K562 (cell line): ENCODE data around the gene DCUN1D4. TPM values are rescaled to one million over a fixed set of nuclear protein-coding genes. Genes with fewer than 3 reads are reported as not detected.

Source experiments
- ATF2 ChIP-seq: sonication (generic); formaldehyde crosslinking; IDR thresholded peaks from 2 replicates; pipeline ENCODE4 v1.8.1; 2022; ENCODE audit warnings: missing genetic modification reagents
- BHLHE40 ChIP-seq: IDR thresholded peaks from 2 replicates; pipeline ENCODE4 v1.6.1; 2011; ENCODE audit warnings: low read length, improper control_type of control experiment
- BRF1 ChIP-seq: IDR thresholded peaks from 3 replicates; pipeline ENCODE4 v1.6.1; 2011; ENCODE audit warnings: borderline replicate concordance, mild to moderate bottlenecking; ENCODE audit not compliant: insufficient read length; ENCODE audit errors: extremely low read depth
- CTBP1 ChIP-seq: fragments of 450-650 bp; IDR thresholded peaks from 2 replicates; pipeline ENCODE4 v1.6.1; 2016; ENCODE audit warnings: borderline replicate concordance
- DACH1 ChIP-seq: fragments of 450-650 bp; IDR thresholded peaks from 2 replicates; pipeline ENCODE4 v1.6.1; 2018; ENCODE audit not compliant: partially characterized antibody
- EGR1 ChIP-seq: fragments of 450-650 bp; conservative IDR thresholded peaks from 2 replicates; pipeline ENCODE4 v1.6.1; 2017; ENCODE audit warnings: mild to moderate bottlenecking
- ELK3 ChIP-seq: fragments of 450-650 bp; formaldehyde crosslinking; IDR thresholded peaks from 2 replicates; pipeline ENCODE4 v1.4.0; 2020; ENCODE audit warnings: mild to moderate bottlenecking
- FOXK2 ChIP-seq, 2 experiments: fragments of 450-650 bp; IDR thresholded peaks in 1 of 2; conservative IDR thresholded peaks in 1 of 2; 2 replicates each; pipeline ENCODE4 v1.6.1; 2016; ENCODE audit warnings: low read depth in 2 of 2, mild to moderate bottlenecking in 1 of 2
- HDAC8 ChIP-seq: fragments of 450-650 bp; IDR thresholded peaks from 2 replicates; pipeline ENCODE4 v1.6.1; 2016; ENCODE audit warnings: mild to moderate bottlenecking, missing genetic modification characterization, moderate library complexity, missing compliant biosample characterization
- HSF4 ChIP-seq: fragments of 250-450 bp; sonication (Bioruptor Pico); IDR thresholded peaks from 2 replicates; pipeline ENCODE4 v2.1.2; 2022; ENCODE audit warnings: mild to moderate bottlenecking, moderate library complexity, borderline replicate concordance
- KAT2B ChIP-seq: IDR thresholded peaks from one replicate; pipeline ENCODE4 v1.6.1; 2012; ENCODE audit warnings: low read depth, mild to moderate bottlenecking, control low read depth, inconsistent platforms, low read length, moderate library complexity
- KDM1A ChIP-seq, 2 experiments: fragments of 450-650 bp; IDR thresholded peaks; 2 replicates each; pipeline ENCODE4 v1.6.1; 2016; ENCODE audit warnings: mild to moderate bottlenecking in 2 of 2
- KLF6 ChIP-seq: fragments of 250-450 bp; sonication (Bioruptor Pico); IDR thresholded peaks from 2 replicates; pipeline ENCODE4 v1.4.0; 2020; ENCODE audit warnings: mild to moderate bottlenecking, moderate library complexity, borderline replicate concordance
- L3MBTL2 ChIP-seq: fragments of 450-650 bp; IDR thresholded peaks from 2 replicates; pipeline ENCODE4 v1.6.1; 2016; ENCODE audit warnings: mild to moderate bottlenecking, moderate library complexity
- MYNN ChIP-seq, 2 experiments: sonication (generic); formaldehyde crosslinking in 1 of 2; IDR thresholded peaks; 2 replicates each; pipeline versions ENCODE4 v1.5.0 to v1.6.1; 2016 to 2020; ENCODE audit warnings: antibody characterized with exemption in 1 of 2, missing genetic modification reagents in 1 of 2
- NCOA6 ChIP-seq: fragments of 450-650 bp; IDR thresholded peaks from 2 replicates; pipeline ENCODE4 v1.6.1; 2017; ENCODE audit warnings: mild to moderate bottlenecking
- POLR3G ChIP-seq: IDR thresholded peaks from 2 replicates; pipeline ENCODE4 v1.6.1; 2011; ENCODE audit not compliant: insufficient read length, insufficient replicate concordance; ENCODE audit errors: extremely low read depth
- RB1 ChIP-seq: fragments of 450-650 bp; IDR thresholded peaks from 2 replicates; pipeline ENCODE4 v1.6.1; 2017; ENCODE audit warnings: low read depth, mild to moderate bottlenecking
- SRSF1 ChIP-seq: fragments of 200-400 bp; formaldehyde crosslinking; IDR thresholded peaks from 2 replicates; pipeline ENCODE4 v1.6.1; 2017; ENCODE audit warnings: mild to moderate bottlenecking, low read depth, low read length, moderate library complexity
- ZNF253 ChIP-seq: fragments of 250-450 bp; sonication (Bioruptor Pico); conservative IDR thresholded peaks from 2 replicates; pipeline ENCODE4 v1.6.1; 2021; ENCODE audit warnings: mild to moderate bottlenecking
- ZSCAN32 ChIP-seq: fragments of 450-650 bp; formaldehyde crosslinking; IDR thresholded peaks from 2 replicates; pipeline ENCODE4 v1.4.0; 2020; ENCODE audit warnings: mild to moderate bottlenecking, moderate library complexity
- polyA plus RNA-seq, 8 experiments: library from polyadenylated mRNA; depleted of rRNA in 4 of 8; stranded (reverse) in 5 of 8; unstranded in 3 of 8; fragments of >200 nt; fragmentation: Nextera tagmentation in 2 of 8; fragmentation: Illumina TruSeq in 1 of 8; extraction: Ambion mirVana in 2 of 8; extraction: Trizol in 1 of 8; gene quantifications; 2 replicates each; pipeline versions ENCODE4 v1.2.1 to v1.2.3, GENCODE V29; 2011 to 2014; ENCODE audit warnings: inconsistent platforms in 1 of 8, missing spikeins in 1 of 8
- total RNA-seq, 7 experiments: library from RNA; depleted of rRNA in 6 of 7; stranded (reverse); fragments of >200 nt in 6 of 7; fragmentation: Illumina TruSeq in 2 of 7; extraction: Trizol in 2 of 7; gene quantifications; 2 replicates each; pipeline versions ENCODE4 v1.2.1 to v1.2.3, GENCODE V29; 2011 to 2021; ENCODE audit warnings: low replicate concordance in 1 of 7
- TF ChIP-seq, protein P1 (sequence below): fragments of 450-650 bp; IDR thresholded peaks from 2 replicates; pipeline ENCODE4 v1.6.1; 2016; ENCODE audit warnings: mild to moderate bottlenecking
- TF ChIP-seq, protein P2 (sequence below), 2 experiments: fragments of 200-800 bp in 1 of 2; sonication (Bioruptor generic) in 1 of 2; sonication (generic) in 1 of 2; formaldehyde crosslinking in 1 of 2; IDR thresholded peaks in 1 of 2; conservative IDR thresholded peaks in 1 of 2; 2 replicates each; pipeline versions ENCODE4 v1.5.0 to v1.6.1; 2016 to 2020; ENCODE audit warnings: missing compliant biosample characterization in 1 of 2, missing genetic modification characterization in 1 of 2, missing genetic modification reagents in 1 of 2

The DCUN1D4 gene
- total and polyA plus RNA-seq, 9 of the 15 experiments (the other 6 are each of a cell fraction or from before 2014, with no cell fraction given), result 15.1 to 73.5 (median 23.0) TPM

- TF ChIP-seq L3MBTL2, result peak; percentile 78; the same call in 1 of the 2 replicates
- peak in 1 of 2 experiments; percentile 51; a peak in 2 of 4 replicates for TF ChIP-seq FOXK2 (conservative IDR thresholded peaks at IDR 0.05 in 1 of 2, IDR thresholded peaks at IDR 0.05 in 1 of 2; ENCODE audit: low read depth in 2 of 2)
- TF ChIP-seq CTBP1, result peak; percentile 56; the same call in 1 of the 2 replicates
- TF ChIP-seq HDAC8 (tag), result no peak
- no peak for TF ChIP-seq BHLHE40
- TF ChIP-seq MYNN (IDR thresholded peaks at IDR 0.05), result no peak
- no peak for TF ChIP-seq MYNN (CRISPR knock-in tag; IDR thresholded peaks at IDR 0.05)
- TF ChIP-seq POLR3G, result no peak
- no peak for TF ChIP-seq SRSF1
- no peak for TF ChIP-seq HSF4 (CRISPR knock-in tag)
- peak; percentile 41 for TF ChIP-seq RB1
- no peak for TF ChIP-seq KDM1A (IDR thresholded peaks at IDR 0.05)
- TF ChIP-seq, protein P1, sequence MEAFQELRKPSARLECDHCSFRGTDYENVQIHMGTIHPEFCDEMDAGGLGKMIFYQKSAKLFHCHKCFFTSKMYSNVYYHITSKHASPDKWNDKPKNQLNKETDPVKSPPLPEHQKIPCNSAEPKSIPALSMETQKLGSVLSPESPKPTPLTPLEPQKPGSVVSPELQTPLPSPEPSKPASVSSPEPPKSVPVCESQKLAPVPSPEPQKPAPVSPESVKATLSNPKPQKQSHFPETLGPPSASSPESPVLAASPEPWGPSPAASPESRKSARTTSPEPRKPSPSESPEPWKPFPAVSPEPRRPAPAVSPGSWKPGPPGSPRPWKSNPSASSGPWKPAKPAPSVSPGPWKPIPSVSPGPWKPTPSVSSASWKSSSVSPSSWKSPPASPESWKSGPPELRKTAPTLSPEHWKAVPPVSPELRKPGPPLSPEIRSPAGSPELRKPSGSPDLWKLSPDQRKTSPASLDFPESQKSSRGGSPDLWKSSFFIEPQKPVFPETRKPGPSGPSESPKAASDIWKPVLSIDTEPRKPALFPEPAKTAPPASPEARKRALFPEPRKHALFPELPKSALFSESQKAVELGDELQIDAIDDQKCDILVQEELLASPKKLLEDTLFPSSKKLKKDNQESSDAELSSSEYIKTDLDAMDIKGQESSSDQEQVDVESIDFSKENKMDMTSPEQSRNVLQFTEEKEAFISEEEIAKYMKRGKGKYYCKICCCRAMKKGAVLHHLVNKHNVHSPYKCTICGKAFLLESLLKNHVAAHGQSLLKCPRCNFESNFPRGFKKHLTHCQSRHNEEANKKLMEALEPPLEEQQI, result no peak
- TF ChIP-seq ZSCAN32 (CRISPR knock-in tag), result no peak
- TF ChIP-seq BRF1, result no peak
- TF ChIP-seq EGR1, result no peak
- no peak for TF ChIP-seq KAT2B
- TF ChIP-seq KLF6 (CRISPR knock-in tag), result no peak
- no peak for TF ChIP-seq NCOA6
- no peak for TF ChIP-seq DACH1
- TF ChIP-seq, protein P2, sequence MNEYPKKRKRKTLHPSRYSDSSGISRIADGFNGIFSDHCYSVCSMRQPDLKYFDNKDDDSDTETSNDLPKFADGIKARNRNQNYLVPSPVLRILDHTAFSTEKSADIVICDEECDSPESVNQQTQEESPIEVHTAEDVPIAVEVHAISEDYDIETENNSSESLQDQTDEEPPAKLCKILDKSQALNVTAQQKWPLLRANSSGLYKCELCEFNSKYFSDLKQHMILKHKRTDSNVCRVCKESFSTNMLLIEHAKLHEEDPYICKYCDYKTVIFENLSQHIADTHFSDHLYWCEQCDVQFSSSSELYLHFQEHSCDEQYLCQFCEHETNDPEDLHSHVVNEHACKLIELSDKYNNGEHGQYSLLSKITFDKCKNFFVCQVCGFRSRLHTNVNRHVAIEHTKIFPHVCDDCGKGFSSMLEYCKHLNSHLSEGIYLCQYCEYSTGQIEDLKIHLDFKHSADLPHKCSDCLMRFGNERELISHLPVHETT (CRISPR knock-in tag; conservative IDR thresholded peaks at IDR 0.05 in 1 of 2, IDR thresholded peaks at IDR 0.05 in 1 of 2), result no peak
- TF ChIP-seq ELK3, result no peak
- TF ChIP-seq ZNF253, result no peak
- no peak for TF ChIP-seq ATF2
These were observed at the start of gene DCUN1D4 (continued) for GRCh38 chr4:51842554-51843308.
